Measurements from ENCODE around the gene ZBTB7C. TPM values are rescaled to one million over a fixed set of nuclear protein-coding genes. Genes with fewer than 3 reads are reported as not detected.

ZBTB7C gene
- polyA plus RNA-seq, 1 of the 3 experiments (the other 2 are of a cell fraction) = 0.05 TPM

- ChIA-PET POLR2A (no interaction called here), CTCF (interaction anchor here (0.7 kb wide), 1 partner anchor 54 kb away, joined by 3 read pairs; no protein-coding TSS in a partner anchor)
- Histone ChIP-seq H3K9me2 (no peaks in the 10 kb centered on the region), H3K4me1 (ENCODE audit: control insufficient read depth in 1 of 2, insufficient read depth in 2 of 2, low read depth in 1 of 2, low read length in 1 of 2) (peaks cover 0 to 6% of the 10 kb centered on the region in 2 experiments; a peak in 1 of 4 replicates), H3K4me2 (no peak overlapping the region), H3K9me3 (no peaks in the 10 kb centered on the region), H3K79me2 (ENCODE audit: insufficient read depth) (no peaks in the 10 kb centered on the region), H3F3A (replicated peaks; ENCODE audit: insufficient read depth) (no peaks in the 10 kb centered on the region), H3K27me3 (ENCODE audit: insufficient read depth) (peaks cover 13% of the 10 kb centered on the region; the same call in 1 of the 2 replicates), H4K20me1 (ENCODE audit: insufficient read depth) (no peaks in the 10 kb centered on the region), H3K27ac (ENCODE audit: low read depth in 2 of 2, low read length in 1 of 2) (no peak overlapping the region), H3K4me3 (ENCODE audit: low read depth in 2 of 2, low read length in 1 of 2) (no peak overlapping the region), H3K36me3 (replicated peaks in 1 of 2; ENCODE audit: control insufficient read depth in 1 of 2, insufficient read depth in 2 of 2, low read length in 1 of 2) (no peaks in the 10 kb centered on the region), H3K9ac (no peak overlapping the region), H2AFZ (ENCODE audit: low read depth) (no peak overlapping the region)
- DNase-seq = no peak
- no peak for TF ChIP-seq MEF2A (IDR thresholded peaks at IDR 0.05; ENCODE audit: borderline replicate concordance, low read depth)
- TF ChIP-seq IRF3 (IDR thresholded peaks at IDR 0.05; ENCODE audit: low read depth, low read length) = no peak
- TF ChIP-seq ZBTB33 (IDR thresholded peaks at IDR 0.05; ENCODE audit: borderline replicate concordance, low read depth) = no peak
- TF ChIP-seq RCOR1 (IDR thresholded peaks at IDR 0.05; ENCODE audit: low read length) = no peak
- TF ChIP-seq NRF1 (IDR thresholded peaks at IDR 0.05; ENCODE audit: low read depth, low read length) = no peak
- TF ChIP-seq RAD21 (IDR thresholded peaks at IDR 0.05; ENCODE audit: low read length) = no peak
- TF ChIP-seq TAF1 (IDR thresholded peaks at IDR 0.05; ENCODE audit: borderline replicate concordance, low read depth, low read length) = no peak
- TF ChIP-seq GATA2 (CRISPR knock-in tag; IDR thresholded peaks at IDR 0.05) = no peak
- no peak for TF ChIP-seq EZH2phosphoT487 (IDR thresholded peaks at IDR 0.05; ENCODE audit: borderline replicate concordance, low read depth)
- TF ChIP-seq REST (IDR thresholded peaks at IDR 0.05; ENCODE audit: low read depth, low read length) = no peak
- no peak for TF ChIP-seq POLR2AphosphoS5 (IDR thresholded peaks at IDR 0.05; ENCODE audit: low read depth, low read length)
- TF ChIP-seq SMC3 (IDR thresholded peaks at IDR 0.05; ENCODE audit: low read depth, low read length) = no peak
- TF ChIP-seq TCF12 (IDR thresholded peaks at IDR 0.05) = no peak
- TF ChIP-seq USF2 (IDR thresholded peaks at IDR 0.05; ENCODE audit: borderline replicate concordance, low read depth, low read length) = no peak
- TF ChIP-seq FOXJ3 (CRISPR knock-in tag; IDR thresholded peaks at IDR 0.05) = no peak
- no peak for TF ChIP-seq MXI1 (IDR thresholded peaks at IDR 0.05; ENCODE audit: low read depth, low read length)
- no peak for TF ChIP-seq MAX (IDR thresholded peaks at IDR 0.05; ENCODE audit: low read depth)
- no peak for TF ChIP-seq GABPA (IDR thresholded peaks at IDR 0.05; ENCODE audit: low read depth)
- no peak for TF ChIP-seq TEAD4 (IDR thresholded peaks at IDR 0.05; ENCODE audit: borderline replicate concordance, insufficient read depth)
- WGBS (ENCODE audit: low lambda C conversion rate) = 54% methylated on average over 4 of the region's 4 CpGs
Measured at GRCh38 chr18:48388478-48388877, 20.7 kb downstream of the ZBTB7C start.

Data from SK-N-SH (cell line).